ENCODE results near the gene ITFG1. TPM values are rescaled to one million over a fixed set of nuclear protein-coding genes. Genes with fewer than 3 reads are reported as not detected.
"Not testable (repeated sequence)": the region's sequence is repeated elsewhere in the genome, so short reads cannot be mapped to it uniquely, and the experiment has no call there.

The ITFG1 gene
- total RNA-seq, 2 experiments from 2014 or later: 18.0 to 18.5 TPM

- CTCF ChIA-PET: no interaction called here
Measured at GRCh38 chr16:47213761-47214440, 247.0 kb downstream of the ITFG1 start.

GRCh38 chr16:47211218-47211617 is 249.6 kb downstream of the ITFG1 start:
- peaks cover 4% of the 10 kb centered on the region for H3K36me3 ChIP-seq (ENCODE audit: insufficient read depth, low read length)
- ATAC-seq (ENCODE audit: poor library complexity) (no peak), DNase-seq (no peak)
- ChIA-PET POLR2A (no interaction called here), CTCF (no interaction called here)
- Mint-ChIP-seq H3K9me3 (no peaks in the 10 kb centered on the region), H3K36me3 (ENCODE audit: low read depth) (peaks cover 71% of the 10 kb centered on the region), H3K4me1 (ENCODE audit: low read depth) (no peaks in the 10 kb centered on the region), H3K27me3 (no peaks in the 10 kb centered on the region), H3K27ac (no peak overlapping the region), H3K4me3 (no peak overlapping the region)
- H3K4me3 ChIP-seq (ENCODE audit: low read length): no peak overlapping the region
- H3K9me3 ChIP-seq (ENCODE audit: control insufficient read depth in 1 of 2, insufficient read depth in 1 of 2, low read length in 2 of 2): no peaks in the 10 kb centered on the region
- H3K27ac ChIP-seq (ENCODE audit: low read depth in 1 of 2, low read length in 2 of 2): no peak overlapping the region
- no peak for TF ChIP-seq CTCF (IDR thresholded peaks at IDR 0.05)
- no peaks in the 10 kb centered on the region for H3K4me1 ChIP-seq (ENCODE audit: insufficient read depth, low read length)
- intact Hi-C loops (cut with DNase I, micrococcal nuclease): no loop called here
- H3K27me3 ChIP-seq (ENCODE audit: control insufficient read depth in 1 of 2, insufficient read depth in 2 of 2, low read length in 2 of 2): no peaks in the 10 kb centered on the region

More at GRCh38 chr16:47213761-47214440, 247.0 kb downstream of the ITFG1 start:
- Histone ChIP-seq H3K4me3 (ENCODE audit: low read length) (no peak overlapping the region), H3K9me3 (ENCODE audit: control insufficient read depth in 1 of 2, insufficient read depth in 1 of 2, low read length in 2 of 2) (no peaks in the 10 kb centered on the region), H3K27ac (ENCODE audit: low read depth in 1 of 2, low read length in 2 of 2) (no peak overlapping the region), H3K4me1 (ENCODE audit: insufficient read depth, low read length) (no peaks in the 10 kb centered on the region), H3K27me3 (ENCODE audit: control insufficient read depth in 1 of 2, insufficient read depth in 2 of 2, low read length in 2 of 2) (no peaks in the 10 kb centered on the region), H3K36me3 (ENCODE audit: insufficient read depth, low read length) (peaks cover 4% of the 10 kb centered on the region)
- no peak overlapping the region for H3K27ac Mint-ChIP-seq
- TF ChIP-seq CTCF (IDR thresholded peaks at IDR 0.05): no peak
- H3K27me3 Mint-ChIP-seq: no peaks in the 10 kb centered on the region
- no peak for DNase-seq
- no peak for ATAC-seq (ENCODE audit: poor library complexity)
- no peaks in the 10 kb centered on the region for H3K4me1 Mint-ChIP-seq (ENCODE audit: low read depth)
- peaks cover 89% of the 10 kb centered on the region for H3K36me3 Mint-ChIP-seq (ENCODE audit: low read depth)
- H3K9me3 Mint-ChIP-seq: no peaks in the 10 kb centered on the region
- POLR2A ChIA-PET: no interaction called here
- intact Hi-C loops (cut with DNase I, micrococcal nuclease): no loop called here
- H3K4me3 Mint-ChIP-seq: no peak overlapping the region

- H3K27me3 ChIP-seq (ENCODE audit: control insufficient read depth in 1 of 2, insufficient read depth in 2 of 2, low read length in 2 of 2): no peaks in the 10 kb centered on the region
- Mint-ChIP-seq H3K27ac (no peak overlapping the region), H3K27me3 (no peaks in the 10 kb centered on the region), H3K4me3 (no peak overlapping the region), H3K4me1 (ENCODE audit: low read depth) (no peaks in the 10 kb centered on the region), H3K9me3 (no peaks in the 10 kb centered on the region), H3K36me3 (ENCODE audit: low read depth) (peaks cover 28% of the 10 kb centered on the region)
- H3K36me3 ChIP-seq (ENCODE audit: insufficient read depth, low read length): no peaks in the 10 kb centered on the region
- no peaks in the 10 kb centered on the region for H3K9me3 ChIP-seq (ENCODE audit: control insufficient read depth in 1 of 2, insufficient read depth in 1 of 2, low read length in 2 of 2)
- POLR2A ChIA-PET: no interaction called here
- H3K4me3 ChIP-seq (ENCODE audit: low read length): no peak overlapping the region
- no peak overlapping the region for H3K27ac ChIP-seq (ENCODE audit: low read depth in 1 of 2, low read length in 2 of 2)
- ATAC-seq (ENCODE audit: poor library complexity) (no peak), DNase-seq (no peak)
- CTCF ChIA-PET: no interaction called here
- H3K4me1 ChIP-seq (ENCODE audit: insufficient read depth, low read length): no peaks in the 10 kb centered on the region
- no peak for TF ChIP-seq CTCF (IDR thresholded peaks at IDR 0.05)
- intact Hi-C loops (cut with DNase I, micrococcal nuclease): no loop called here
Measured at GRCh38 chr16:47204736-47205504, 255.9 kb downstream of the ITFG1 start.

GRCh38 chr16:47203433-47203832 is 257.4 kb downstream of the ITFG1 start:
- H3K36me3 Mint-ChIP-seq (ENCODE audit: low read depth): peaks cover 23% of the 10 kb centered on the region
- POLR2A ChIA-PET; H3K36me3 ChIP-seq (ENCODE audit: insufficient read depth, low read length); H3K4me3 ChIP-seq (ENCODE audit: low read length); H3K27me3 ChIP-seq (ENCODE audit: control insufficient read depth in 1 of 2, insufficient read depth in 2 of 2, low read length in 2 of 2); H3K27ac ChIP-seq (ENCODE audit: low read depth in 1 of 2, low read length in 2 of 2); H3K27ac Mint-ChIP-seq; ATAC-seq (ENCODE audit: poor library complexity); intact Hi-C loops (cut with DNase I, micrococcal nuclease); H3K9me3 ChIP-seq (ENCODE audit: control insufficient read depth in 1 of 2, insufficient read depth in 1 of 2, low read length in 2 of 2); H3K4me3 Mint-ChIP-seq; H3K27me3 Mint-ChIP-seq; H3K4me1 ChIP-seq (ENCODE audit: insufficient read depth, low read length); H3K9me3 Mint-ChIP-seq; DNase-seq; H3K4me1 Mint-ChIP-seq (ENCODE audit: low read depth); CTCF ChIA-PET: not testable (repeated sequence)

Measured in CD4-positive, alpha-beta T cell (primary cell).